Esophagus (tissue), 2 donors: ENCODE data around the gene BIRC7. TPM values are rescaled to one million over a fixed set of nuclear protein-coding genes. Genes with fewer than 3 reads are reported as not detected.
"Not testable (repeated sequence)": the region's sequence is repeated elsewhere in the genome, so short reads cannot be mapped to it uniquely, and the experiment has no call there.

Experiments
- H3K27ac ChIP-seq, 2 donors: one replicate each; pipeline ENCODE4 v1.5.1; 2013; ENCODE audit warnings: low read depth in 2 of 2, mild to moderate bottlenecking in 2 of 2, inconsistent platforms in 1 of 2, low read length in 1 of 2, moderate library complexity in 1 of 2
- H3K27me3 ChIP-seq, 2 donors: one replicate each; pipeline ENCODE4 v1.6.1; 2013; ENCODE audit warnings: low read length in 2 of 2, control low read depth in 1 of 2, mild to moderate bottlenecking in 1 of 2; ENCODE audit not compliant: insufficient read depth in 2 of 2, control insufficient read depth in 1 of 2
- H3K36me3 ChIP-seq, 2 donors: one replicate each; pipeline ENCODE4 v1.6.1; 2013; ENCODE audit warnings: low read length in 1 of 2; ENCODE audit not compliant: control insufficient read depth in 2 of 2, insufficient read depth in 2 of 2
- H3K4me1 ChIP-seq, 2 donors: one replicate each; pipeline ENCODE4 v1.6.1; 2013; ENCODE audit warnings: low read length in 1 of 2; ENCODE audit not compliant: control insufficient read depth in 2 of 2, insufficient read depth in 2 of 2
- H3K4me3 ChIP-seq, 2 donors: one replicate each; pipeline ENCODE4 v1.5.1; 2013; ENCODE audit warnings: low read length in 2 of 2, mild to moderate bottlenecking in 2 of 2, low read depth in 1 of 2, moderate library complexity in 1 of 2
- H3K9me3 ChIP-seq, 2 donors: one replicate each; pipeline ENCODE4 v1.6.1; 2013; ENCODE audit warnings: mild to moderate bottlenecking in 2 of 2, low read depth in 1 of 2, low read length in 1 of 2, moderate library complexity in 1 of 2; ENCODE audit not compliant: control insufficient read depth in 2 of 2, insufficient read depth in 1 of 2
- WGBS, 2 donors: extraction: QIAGEN DNeasy Blood & Tissue Kit; methylation state at CpG; one replicate each; pipeline ENCODE4 v1.1.7; 2013; 5-methylcytosine and 5-hydroxymethylcytosine counted together
- polyA plus RNA-seq, 2 donors: library from polyadenylated mRNA; stranded (reverse); fragments of 200-250 nt; gene quantifications; one replicate each; pipeline ENCODE4 v1.2.3, GENCODE V29; 2013
- donor health status: healthy with polysubstance abuse.
- donor health status: Bipolar disorder and iron deficiency.

Gene BIRC7
- polyA plus RNA-seq, 2 donors: 0.04 TPM; not detected in 1

DNA sequence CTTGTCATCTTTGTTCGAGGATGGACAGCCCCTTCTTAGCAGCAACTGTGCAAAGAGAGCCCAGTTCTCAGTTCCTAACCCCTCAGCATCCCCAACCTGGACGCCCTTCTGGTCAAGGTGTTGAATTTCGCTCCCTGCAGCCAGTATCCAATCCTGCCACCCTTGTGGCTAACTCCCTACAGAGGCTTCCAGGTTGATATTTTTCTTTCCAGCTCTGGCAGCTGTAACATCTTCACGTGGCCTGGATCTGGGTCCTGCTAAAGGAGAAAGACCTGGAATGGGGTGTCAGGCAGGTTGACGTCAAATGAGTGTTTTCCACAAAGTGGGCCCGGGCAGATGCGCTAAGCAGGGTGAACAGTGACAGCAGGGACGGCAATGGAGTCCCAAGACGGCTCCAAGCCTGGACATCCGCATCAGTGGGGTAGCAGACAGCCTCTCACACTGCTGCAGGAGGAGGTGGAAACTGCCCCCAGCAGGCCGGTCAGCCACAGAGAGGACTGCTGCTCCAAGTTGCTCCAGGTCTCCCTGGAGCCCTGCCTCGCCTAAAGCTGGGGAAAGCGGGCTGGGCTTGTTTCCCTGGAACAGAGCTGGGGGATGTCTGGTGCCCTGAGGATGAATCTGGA, 18.7 kb upstream of the BIRC7 start:
- peaks cover 5 to 8% of the 10 kb centered on the region in 2 donors for H3K4me1 ChIP-seq
- H3K9me3 ChIP-seq: no peaks in the 10 kb centered on the region
- WGBS, 2 donors: 81 to 82% methylated on average over 13 of the region's 13 CpGs
- H3K27ac ChIP-seq: no peak overlapping the region
- peaks cover 4 to 7% of the 10 kb centered on the region in 2 donors for H3K36me3 ChIP-seq
- no peaks in the 10 kb centered on the region for H3K27me3 ChIP-seq
- peak overlapping the region; percentile 86 to 98 for H3K4me3 ChIP-seq

DNA sequence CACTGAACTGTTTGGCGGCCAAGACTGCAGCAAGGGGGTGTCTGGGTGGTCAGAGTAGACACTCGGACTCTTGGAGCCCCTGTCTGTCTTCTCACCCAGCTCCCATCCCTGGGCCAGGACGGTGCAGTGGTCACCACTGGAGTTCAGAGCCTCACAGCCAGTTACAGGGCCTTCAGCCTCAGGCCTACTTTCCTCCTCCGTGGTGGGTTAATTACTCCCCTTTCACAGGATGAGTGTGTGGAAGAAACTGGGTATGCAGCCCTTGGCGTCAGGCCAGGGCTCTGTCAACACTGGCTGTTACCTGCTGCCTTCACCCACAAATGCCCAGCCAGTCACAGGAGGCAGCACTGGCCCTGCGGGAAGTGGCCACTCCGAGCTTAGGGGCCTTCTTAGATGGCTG, 18.0 kb upstream of the BIRC7 start:
- Histone ChIP-seq H3K4me3 (no peak overlapping the region), H3K4me1 (peaks cover 5 to 8% of the 10 kb centered on the region in 2 donors), H3K27ac (no peak overlapping the region), H3K9me3 (no peaks in the 10 kb centered on the region), H3K36me3 (peaks cover under 1 to 4% of the 10 kb centered on the region in 2 donors), H3K27me3 (no peaks in the 10 kb centered on the region)
- WGBS, 2 donors: 77% methylated on average over 7 of the region's 7 CpGs

DNA sequence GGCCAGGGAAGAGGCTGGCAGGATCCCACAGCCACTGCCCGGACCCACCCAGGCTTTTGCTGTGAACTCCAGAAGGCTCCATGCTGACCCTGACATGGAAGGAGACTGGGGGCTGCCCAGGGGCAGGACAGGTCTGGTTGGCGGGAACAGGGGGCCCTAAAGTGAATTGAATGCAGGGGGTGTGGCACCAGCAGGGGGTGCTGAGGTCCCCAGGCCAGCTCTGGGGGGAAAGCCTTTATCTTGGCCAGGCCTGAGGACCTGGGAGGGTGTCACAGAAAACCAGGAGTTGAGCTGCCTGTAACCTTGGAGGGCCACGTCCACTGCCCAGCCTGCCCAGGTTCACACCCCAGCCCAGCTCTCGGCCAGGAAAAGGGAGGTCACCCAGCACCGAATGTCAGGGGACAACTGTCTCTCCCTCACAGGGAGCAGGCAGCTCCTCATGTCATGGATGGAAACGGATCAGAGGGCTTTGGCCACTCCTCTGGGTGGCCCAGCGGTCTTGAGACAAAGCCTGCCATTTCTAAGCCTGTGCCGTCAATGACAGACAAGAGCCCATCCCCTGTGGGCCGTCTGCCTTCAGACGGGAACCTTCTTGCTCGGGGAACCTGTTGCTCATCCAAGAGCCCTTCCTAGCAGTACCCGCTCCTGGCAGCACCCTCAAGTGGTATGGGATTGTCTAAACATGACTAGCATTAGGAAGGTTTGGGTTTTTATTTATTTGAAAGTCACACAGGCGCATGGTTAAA, 16.8 kb upstream of the BIRC7 start:
- no peaks in the 10 kb centered on the region for H3K27me3 ChIP-seq
- WGBS, 2 donors: 73 to 76% methylated on average over 12 to 13 of the region's 13 CpGs
- H3K36me3 ChIP-seq: no peaks in the 10 kb centered on the region
- H3K27ac ChIP-seq: no peak overlapping the region
- H3K4me1 ChIP-seq: peaks cover 5 to 8% of the 10 kb centered on the region in 2 donors
- no peak overlapping the region for H3K4me3 ChIP-seq
- H3K9me3 ChIP-seq: no peaks in the 10 kb centered on the region

DNA sequence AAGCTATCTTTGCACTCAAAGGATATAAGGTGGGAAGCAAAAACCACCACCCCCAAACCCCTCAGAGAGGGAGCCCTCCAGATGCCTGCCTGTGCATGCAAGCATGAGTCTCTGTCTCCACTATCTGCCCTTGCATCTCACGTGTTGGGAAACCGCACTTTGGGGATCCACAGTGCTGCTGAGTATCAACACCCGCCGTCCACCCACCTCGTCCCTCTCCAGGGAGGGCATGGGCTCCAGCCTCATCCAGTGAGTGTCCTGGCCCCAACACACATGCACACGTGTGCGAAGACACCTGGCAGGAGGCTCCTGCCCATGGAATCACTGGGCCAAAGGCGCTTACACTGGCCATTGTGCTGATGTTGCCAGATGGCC, 16.3 kb upstream of the BIRC7 start:
- Histone ChIP-seq H3K4me1 (peaks cover 5 to 8% of the 10 kb centered on the region in 2 donors), H3K27me3 (no peaks in the 10 kb centered on the region), H3K36me3 (no peaks in the 10 kb centered on the region), H3K27ac (no peak overlapping the region), H3K4me3 (no peak overlapping the region), H3K9me3 (no peaks in the 10 kb centered on the region)
- 76 to 80% methylated on average over 8 of the region's 8 CpGs for WGBS, 2 donors

DNA sequence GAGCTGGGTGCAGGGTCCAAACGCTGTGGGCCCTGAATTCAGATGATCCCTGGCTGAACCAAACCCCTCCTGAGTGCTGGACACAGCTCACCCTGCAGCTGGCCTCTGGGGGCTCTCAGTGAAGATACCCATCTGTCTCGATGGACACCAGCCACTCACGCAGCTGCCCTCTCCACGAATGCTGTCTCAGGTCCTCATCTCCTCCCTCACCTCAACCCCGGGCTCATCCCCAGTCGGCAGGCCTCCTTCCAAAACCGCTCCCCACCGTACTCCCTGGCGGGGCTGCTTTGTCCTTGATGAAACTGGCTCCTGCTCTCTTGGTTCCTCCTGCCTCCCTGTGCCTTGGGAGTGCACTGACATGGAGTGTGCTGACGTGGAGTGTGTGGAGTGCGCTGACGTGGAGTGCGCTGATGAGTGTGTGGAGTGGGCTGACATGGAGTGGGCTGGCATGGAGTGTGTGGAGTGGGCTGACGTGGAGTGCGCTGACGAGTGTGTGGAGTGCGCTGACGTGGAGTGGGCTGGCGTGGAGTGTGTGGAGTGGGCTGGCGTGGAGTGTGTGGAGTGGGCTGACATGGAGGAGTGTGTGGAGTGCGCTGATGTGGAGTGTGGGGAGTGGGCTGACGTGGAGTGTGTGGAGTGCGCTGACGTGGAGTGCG, 15.7 kb upstream of the BIRC7 start:
- Histone ChIP-seq H3K4me3 (no peak overlapping the region), H3K9me3 (no peaks in the 10 kb centered on the region)
- WGBS, 2 donors: 79 to 81% methylated on average over 25 of the region's 25 CpGs

DNA sequence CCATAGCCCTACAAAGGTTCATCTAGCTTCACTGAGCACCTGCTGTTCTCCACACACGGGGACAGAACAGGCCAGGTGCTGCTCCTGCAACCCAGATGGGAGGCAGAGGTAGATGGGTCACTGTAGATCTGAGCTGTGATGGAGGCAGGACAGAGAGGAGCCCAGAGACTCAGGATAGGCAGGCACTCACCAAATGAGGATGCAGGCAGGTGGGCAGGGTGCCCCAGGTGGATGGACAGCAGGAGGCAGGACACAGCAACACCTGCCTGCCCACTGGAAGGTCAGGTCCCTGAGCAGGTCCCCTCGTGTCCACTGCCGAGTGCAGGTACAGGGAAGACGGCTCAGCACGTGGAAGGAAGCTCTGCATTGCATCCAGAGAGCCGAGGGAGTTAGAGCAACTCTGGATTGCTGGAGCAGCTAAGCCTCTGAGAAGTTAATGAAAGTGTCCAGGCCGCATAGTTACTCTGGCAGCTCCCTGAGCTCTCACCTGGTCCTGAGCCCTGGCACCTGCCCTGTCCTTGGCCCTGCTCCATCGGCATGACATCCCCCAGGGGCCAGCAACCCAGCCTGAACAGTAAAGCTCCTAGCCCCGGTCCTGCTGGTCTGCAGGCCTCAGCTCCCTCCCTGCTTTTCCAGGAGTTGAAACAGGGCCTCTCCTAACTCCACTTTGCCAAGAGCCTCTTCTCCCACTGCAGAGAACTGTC, 14.9 kb upstream of the BIRC7 start:
- Histone ChIP-seq H3K4me1 (peaks cover 0 to 2% of the 10 kb centered on the region in 2 donors), H3K27me3 (no peaks in the 10 kb centered on the region), H3K9me3 (no peaks in the 10 kb centered on the region), H3K27ac (no peak overlapping the region), H3K36me3 (no peaks in the 10 kb centered on the region), H3K4me3 (no peak overlapping the region)
- 54 to 64% methylated on average over 9 of the region's 9 CpGs for WGBS, 2 donors

More for the DNA sequence above, 15.7 kb upstream of the BIRC7 start:
- H3K27me3 ChIP-seq: no peaks in the 10 kb centered on the region
- H3K27ac ChIP-seq: no peak overlapping the region
- H3K36me3 ChIP-seq: no peaks in the 10 kb centered on the region
- H3K4me1 ChIP-seq: peaks cover 4% of the 10 kb centered on the region in 2 donors

DNA sequence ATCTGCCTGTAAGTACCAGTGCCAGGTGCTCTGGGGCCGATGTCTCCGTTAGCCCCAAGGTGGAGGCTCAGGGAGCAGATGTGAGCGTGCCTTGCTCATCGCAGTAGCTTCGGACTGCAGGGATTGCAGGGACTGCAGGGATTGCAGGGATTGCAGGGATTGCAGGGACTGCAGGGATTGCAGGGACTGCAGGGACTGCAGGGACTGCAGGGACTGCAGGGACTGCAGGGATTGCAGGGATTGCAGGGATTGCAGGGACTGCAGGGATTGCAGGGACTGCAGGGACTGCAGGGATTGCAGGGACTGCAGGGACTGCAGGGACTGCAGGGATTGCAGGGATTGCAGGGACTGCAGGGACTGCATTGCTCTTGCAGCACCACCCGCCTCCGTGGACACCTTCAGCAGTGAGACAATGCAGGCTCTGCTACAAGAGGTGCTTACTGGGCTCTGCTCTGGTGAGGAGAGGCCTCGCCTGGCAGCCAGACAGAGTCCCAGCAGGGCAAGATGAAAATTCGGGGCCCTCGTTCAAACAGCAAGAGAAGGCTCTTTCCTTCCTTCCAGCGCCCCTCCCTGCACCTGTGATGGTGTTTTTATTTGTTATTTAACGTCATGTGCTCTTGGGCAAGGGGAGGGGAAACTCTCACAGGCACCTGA, 14.2 kb upstream of the BIRC7 start:
- not testable (repeated sequence) for H3K4me3 ChIP-seq, H3K27me3 ChIP-seq, H3K4me1 ChIP-seq, H3K9me3 ChIP-seq, H3K36me3 ChIP-seq, H3K27ac ChIP-seq
- 66 to 71% methylated on average over 12 of the region's 12 CpGs for WGBS, 2 donors

DNA sequence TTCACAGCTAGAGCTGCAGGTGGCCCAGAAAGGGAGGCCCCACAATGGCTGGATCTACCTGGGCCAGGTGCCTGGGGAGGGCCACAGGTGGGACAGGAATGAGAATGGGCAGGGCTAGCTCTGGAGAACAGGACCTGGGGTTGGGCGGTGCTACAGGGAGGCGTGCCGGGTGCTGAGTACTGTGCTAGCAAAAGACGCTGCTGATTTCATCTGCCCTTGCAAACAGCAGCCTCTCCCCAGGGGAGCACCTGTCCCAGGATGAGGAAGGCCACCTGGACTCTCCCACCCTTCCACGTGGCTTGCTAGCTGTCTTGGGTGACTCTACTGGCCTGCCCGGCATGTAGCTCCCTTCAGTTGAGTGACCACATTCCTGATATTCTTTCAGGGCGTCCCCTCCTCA, 13.2 kb upstream of the BIRC7 start:
- no peaks in the 10 kb centered on the region for H3K4me1 ChIP-seq
- H3K4me3 ChIP-seq: no peak overlapping the region
- no peak overlapping the region for H3K27ac ChIP-seq
- no peaks in the 10 kb centered on the region for H3K27me3 ChIP-seq
- H3K9me3 ChIP-seq: no peaks in the 10 kb centered on the region
- 50 to 51% methylated on average over 7 of the region's 7 CpGs for WGBS, 2 donors
- no peaks in the 10 kb centered on the region for H3K36me3 ChIP-seq

DNA sequence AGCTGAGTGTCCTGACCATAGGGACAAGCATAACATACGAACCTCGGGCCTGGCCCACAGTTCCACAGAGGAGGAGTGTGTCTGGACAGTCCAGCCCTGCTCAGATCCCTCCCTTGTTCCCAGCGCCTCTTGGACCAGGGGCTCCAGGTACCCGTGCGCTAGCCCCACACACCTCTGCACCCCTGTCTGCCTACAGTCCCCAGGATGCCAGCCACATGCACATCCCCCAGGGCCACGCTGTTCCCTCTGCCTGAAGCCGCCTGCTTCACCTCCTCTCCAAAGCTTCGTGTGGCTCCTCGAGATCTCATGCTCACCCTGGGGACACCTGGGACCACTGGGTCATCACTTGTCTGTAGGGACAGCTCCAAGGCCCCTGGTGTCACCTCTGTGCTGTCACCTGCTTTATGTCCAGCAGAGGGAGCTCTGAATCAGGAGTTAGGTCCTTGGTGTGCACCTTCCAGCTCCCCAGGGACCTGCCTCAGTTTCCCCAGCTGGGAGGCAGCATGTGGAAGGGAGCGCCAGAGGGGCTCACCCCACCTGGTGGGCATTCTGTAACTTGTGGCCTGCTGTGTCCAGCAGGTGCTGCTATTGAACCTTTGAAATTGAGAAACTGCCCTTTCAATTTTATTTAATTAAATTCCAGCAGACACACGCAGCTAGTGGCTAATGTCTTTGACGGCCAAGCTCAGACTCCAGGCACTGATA, 12.4 kb upstream of the BIRC7 start:
- Histone ChIP-seq H3K27me3 (no peaks in the 10 kb centered on the region), H3K4me1 (no peaks in the 10 kb centered on the region), H3K27ac (no peak overlapping the region), H3K9me3 (no peaks in the 10 kb centered on the region), H3K4me3 (no peak overlapping the region), H3K36me3 (no peaks in the 10 kb centered on the region)
- WGBS, 2 donors: 46 to 47% methylated on average over 12 of the region's 12 CpGs
